GM18526 (cell line): ENCODE measurements around the gene TOP3B.

Experiments used
- POLR2A ChIP-seq: IDR thresholded peaks from 3 replicates; pipeline ENCODE4 v1.6.1; 2011; ENCODE audit not compliant: insufficient read length; ENCODE audit errors: extremely low read depth

TOP3B gene

DNA sequence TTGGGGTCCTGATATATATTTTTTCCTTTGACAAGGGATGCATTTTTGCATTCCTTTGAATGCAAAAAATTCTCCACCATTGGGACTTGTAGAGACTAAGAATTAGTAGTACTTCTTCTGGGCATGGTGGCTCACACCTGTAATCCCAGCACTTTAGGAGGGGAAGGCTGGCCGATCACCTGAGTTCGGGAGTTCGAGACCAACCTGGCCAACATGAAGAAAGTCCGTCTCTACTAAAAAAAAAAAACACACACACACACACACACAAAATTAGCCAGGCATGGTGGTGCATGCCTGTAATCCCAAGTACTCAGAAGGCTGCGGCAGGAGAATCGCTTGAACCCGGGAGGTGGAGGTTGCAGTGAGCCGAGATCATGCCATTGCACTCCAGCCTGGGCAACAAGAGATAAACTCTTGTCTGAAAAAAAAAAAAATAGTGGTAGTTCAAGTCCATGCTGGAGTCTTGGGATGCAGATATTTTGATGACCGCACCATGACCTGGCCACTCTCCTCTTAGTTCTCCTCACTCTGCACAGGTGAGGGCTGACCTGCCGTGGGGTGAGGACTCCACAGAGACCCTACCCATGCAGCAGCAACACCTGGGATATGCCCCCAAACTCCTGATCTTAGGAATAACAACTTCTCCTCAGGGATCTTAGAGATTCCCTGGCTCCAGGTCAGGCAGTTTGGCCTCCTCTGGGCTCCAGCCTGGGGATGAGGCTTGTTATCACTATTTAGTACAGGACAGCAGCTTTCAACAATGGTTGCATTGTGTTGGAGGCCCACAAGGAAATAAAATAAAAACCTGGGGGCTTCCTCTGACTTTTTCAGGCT is 36.5 kb upstream of the TOP3B start:
- TF ChIP-seq POLR2A, result no peak

DNA sequence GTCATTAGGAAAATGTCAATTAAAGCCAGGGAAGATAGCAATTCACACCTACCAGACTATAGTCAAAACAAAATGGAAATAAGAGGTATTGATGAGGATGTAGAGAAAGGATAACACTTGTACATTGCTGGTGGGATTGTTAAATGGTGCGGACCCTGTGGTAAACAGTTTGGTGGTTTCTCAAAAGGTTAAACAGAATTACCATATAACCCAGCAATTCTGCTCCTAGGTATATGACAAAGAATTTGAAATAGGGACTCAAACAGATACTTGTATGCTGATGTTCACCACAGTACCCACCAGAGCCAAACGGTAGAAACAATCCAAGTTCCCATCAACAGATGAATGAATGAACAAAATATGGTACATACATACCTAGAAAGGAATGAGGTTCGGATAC is 33.0 kb upstream of the TOP3B start:
- no peak for TF ChIP-seq POLR2A

DNA sequence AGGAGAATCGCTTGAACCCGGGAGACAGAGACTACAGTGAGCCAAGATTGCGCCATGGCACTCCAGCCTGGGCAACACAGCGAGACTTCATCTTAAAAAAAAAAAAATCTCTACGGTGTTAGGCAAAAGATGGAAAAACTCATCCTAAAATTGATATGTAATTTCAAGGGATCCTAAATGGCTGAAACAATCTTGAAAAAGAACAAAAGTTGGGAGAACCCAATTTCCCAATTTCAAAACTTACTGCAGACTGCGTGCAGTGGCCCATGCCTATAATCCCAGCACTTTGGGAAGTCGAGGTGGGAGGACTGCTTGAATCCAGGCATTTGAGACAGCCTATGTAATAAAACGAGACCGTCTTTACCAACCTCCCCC is 31.7 kb upstream of the TOP3B start:
- no peak for TF ChIP-seq POLR2A

DNA sequence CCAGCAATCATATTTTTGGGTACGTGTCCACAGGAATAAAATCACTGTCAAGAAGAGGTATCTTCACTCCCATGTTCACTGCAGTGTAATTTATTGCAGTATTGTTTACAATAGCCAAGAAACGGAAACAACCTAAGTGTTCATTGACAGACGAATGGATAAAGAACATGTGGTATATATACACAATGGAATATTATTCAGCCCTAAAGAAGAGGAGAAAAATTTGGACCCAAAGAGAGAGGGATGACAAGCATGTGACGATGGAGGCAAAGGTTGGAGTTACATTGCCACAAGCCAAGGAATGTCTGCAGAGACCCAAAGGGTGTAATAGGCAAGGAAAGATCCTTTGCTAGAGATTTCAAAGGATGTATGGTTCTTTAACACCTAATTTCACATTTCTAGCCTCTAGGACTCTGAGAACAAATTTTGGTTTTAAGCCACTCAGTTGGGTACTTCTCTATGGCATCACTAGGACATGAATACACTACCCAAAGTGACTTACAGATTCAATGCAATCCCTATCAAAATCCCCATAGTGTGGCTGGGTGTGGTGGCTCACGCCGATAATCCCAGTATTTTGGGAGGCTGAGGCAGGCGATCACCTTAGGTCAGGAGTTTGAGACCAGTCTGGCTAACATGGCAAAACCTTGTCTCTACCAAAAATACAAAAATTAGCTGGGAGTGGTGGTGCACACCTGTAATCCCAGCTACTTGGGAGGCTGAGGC is 31.1 kb upstream of the TOP3B start:
- TF ChIP-seq POLR2A, result no peak

DNA sequence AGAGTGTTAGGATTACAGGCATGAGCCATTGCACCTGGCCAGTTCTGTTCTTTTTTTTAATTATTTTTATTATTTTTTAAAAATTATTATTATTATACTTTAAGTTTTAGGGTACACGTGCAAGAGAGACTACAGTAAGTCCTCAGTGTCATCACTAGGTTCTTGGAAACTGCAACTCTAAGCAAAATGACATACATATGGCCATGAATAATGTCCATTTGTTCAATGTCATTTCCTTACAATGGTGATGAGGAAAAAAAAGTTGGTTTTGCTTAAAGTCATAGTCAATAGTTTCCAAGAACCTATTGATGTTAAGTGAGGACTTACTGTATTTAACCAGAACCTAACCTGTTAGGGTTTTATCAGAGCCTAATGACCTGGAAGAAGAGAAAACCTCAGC is 29.4 kb upstream of the TOP3B start:
- no peak for TF ChIP-seq POLR2A

DNA sequence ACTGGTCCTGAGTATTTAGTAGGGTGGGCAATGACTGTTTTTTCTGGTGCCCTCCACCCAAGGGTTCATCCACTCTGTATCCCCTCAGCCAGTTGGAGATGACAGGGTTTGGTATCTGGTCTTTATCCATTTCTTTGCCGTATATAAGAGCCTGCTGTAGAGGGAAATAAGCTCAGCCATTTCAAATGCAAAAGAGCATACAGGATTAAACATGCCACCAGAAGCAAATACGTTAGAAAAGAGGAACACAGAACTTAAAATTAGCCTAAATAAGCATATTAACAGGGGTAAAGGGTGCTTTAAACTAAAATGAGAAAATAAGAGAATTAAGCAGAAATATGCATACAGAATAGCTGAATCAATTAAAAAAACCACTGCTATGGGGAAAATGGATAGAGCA is 27.8 kb upstream of the TOP3B start:
- no peak for TF ChIP-seq POLR2A

DNA sequence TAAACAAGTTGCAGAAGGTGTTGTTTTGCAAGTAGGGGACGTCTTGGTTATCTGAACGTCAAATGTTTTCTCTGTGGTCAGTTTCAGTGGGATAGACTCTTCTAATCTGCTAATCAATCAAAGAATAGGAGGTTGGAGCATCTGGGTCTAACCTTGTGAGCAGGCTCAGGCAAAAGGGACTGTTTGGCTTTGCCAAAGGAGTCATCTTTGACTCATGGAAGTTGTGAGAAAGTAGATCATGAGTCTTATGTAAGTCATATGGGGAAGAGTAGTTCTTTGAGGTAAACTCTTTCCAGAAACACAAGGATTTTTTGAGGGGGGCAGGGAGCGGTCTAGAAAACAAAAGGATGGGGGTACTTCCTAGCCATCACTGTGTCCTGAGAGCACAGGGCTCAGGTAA is 27.1 kb upstream of the TOP3B start:
- no peak for TF ChIP-seq POLR2A

DNA sequence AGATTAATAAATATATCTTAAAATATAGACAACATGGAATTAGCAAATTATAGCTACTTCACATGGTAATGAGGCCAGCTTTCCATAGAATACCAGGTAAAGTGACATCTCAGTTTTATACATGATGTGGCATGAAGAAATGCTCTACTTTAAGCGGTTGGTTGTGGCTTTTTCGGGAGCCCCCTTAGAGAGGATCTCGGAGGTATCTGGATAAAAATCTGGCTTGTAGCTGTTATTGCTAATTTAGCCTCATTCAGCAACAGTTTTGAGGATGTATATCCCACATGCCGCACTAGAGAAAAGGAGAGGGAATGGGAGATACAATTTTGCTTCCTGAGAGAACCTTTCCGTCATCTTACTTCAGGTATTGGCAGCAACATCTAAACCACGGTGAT is 24.0 kb upstream of the TOP3B start:
- no peak for TF ChIP-seq POLR2A

DNA sequence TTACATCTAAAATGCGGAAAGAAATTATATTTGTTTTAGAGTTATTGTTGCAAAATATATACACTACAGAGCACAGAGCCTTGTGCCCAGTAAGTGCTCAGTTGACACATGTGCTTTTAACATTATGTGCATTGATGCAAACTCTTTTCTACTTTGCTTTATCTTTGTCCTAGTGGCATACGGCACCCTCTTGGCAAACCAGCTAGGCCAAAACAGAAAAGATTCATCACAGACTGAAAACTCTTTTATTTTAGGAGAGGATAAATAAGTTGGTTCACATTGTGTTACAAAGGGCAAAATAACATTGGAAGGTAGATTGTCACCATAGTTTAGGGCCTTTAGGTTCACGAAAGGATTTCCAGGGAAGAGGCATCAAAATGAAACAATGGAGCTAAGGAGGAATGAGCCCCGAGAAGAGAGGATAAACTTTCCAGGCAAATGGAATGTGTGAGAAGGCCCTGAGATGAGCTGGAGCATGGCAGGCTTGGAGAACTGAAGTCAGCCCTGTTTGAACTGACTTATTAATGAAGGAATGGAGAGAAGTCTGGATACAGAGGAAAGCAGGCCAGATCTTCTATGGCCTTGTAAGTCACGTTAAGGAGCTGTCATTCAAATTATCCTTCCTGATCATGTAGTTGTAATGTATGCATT is 23.5 kb upstream of the TOP3B start:
- no peak for TF ChIP-seq POLR2A

DNA sequence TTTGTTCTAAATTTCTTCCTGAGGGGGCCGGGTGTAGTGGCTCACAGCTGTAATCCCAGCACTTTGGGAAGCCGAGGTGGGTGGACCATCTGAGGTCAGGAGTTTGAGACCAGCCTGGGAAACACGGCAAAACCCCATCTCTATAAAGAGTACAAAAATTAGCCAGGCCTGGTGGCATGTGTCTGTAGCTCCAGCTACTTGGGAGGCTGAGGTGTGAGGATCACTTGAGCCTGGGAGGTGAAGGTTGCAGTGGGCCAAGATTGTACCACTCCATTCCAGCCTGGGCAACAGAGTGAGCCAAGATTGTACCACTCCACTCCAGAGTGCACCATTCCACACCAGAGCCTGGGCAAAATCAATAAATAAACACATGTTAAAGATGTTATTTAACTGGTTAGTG is 20.6 kb upstream of the TOP3B start:
- no peak for TF ChIP-seq POLR2A

DNA sequence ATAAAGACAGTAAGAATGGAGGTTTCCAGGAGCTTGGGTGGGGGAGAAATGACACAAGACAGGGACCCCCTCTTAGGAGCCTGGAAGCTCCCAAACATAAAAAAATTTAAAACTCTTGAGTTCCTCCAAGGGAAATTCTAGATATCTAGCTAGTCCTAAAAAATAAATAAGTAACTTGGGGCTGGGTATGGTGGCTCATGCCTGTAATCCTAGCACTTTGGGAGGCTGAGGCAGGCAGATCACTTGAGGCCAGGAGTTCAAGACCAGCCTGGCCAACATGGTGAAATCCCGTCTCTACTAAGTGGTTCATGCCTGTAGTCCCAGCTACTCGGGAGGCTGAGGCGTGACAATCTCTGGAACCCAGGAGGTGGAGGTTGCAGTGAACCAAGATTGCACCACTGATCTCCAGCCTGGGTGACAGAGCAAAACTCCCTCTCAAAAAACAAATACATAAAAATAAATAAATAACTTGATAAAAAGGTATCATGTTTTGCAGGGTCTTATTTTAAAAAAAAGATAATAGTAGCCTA is 20.0 kb upstream of the TOP3B start:
- TF ChIP-seq POLR2A, result no peak

DNA sequence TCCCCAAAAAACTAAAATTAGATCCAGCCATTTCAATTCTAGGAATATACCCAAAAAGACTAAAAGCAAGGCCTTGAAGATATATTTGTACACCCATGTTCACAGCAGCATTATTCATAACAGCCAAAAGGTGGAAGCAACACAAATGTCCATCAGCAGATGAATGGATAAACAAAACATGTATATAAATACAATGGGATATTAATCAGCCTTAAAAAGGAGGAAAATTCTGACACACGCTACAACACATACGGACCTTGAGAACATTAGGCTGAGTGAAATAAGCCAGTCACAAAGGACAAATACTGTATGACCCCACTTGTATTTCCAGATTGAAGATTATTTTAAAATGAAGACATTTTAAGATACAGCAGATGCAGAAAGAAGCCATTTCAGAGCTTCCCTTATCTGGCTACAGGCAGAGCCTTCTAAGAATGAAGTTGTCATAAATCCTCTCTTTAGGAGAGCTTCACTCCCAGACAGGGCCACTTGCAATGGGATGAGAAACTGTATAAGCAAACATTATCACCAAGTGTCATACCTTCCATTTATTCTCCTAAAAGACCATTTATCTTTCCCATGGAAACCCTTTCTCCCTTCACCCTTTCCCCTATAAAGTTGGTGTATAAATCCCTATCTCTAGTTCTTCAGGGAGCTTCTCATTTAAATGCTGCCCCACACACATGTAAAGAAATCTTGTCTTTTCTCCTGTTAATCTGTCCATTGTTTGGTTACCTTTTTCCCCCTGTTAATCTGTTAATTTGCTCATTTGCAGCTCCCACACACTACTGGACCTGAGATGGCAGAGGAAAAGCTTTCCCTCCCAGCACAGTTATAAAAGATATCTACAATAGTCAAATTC is 19.3 kb upstream of the TOP3B start:
- no peak for TF ChIP-seq POLR2A

DNA sequence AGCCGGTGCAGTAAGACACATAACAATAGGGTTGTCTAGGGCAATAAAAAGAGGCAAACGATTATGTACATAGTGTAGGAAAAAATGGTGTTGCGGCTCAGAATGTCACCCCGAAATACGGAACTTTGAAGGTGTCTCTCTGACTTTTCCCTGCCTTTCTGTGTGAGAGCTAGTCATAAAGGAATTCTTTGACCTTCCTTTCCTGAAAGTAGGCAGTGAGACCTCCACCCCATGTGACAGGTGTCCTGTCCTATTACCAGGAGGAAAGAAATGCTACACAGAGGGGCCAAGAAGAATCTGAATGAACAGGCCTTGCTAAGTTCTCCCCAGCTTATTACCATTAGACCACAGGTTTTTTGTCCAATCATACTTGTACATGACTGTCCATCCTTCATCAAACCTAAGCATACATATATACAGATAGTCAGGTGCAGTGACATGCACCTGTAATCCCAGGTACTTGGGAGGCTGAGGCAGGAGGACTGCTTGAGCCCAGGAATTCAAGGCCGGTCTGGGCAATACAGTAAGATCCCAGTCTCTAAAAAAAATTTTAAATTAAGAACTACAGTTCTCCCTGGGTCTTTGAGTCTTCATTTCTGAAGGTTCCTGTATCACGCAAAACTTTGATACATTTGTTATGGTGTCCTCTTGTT is 16.1 kb upstream of the TOP3B start:
- no peak for TF ChIP-seq POLR2A

DNA sequence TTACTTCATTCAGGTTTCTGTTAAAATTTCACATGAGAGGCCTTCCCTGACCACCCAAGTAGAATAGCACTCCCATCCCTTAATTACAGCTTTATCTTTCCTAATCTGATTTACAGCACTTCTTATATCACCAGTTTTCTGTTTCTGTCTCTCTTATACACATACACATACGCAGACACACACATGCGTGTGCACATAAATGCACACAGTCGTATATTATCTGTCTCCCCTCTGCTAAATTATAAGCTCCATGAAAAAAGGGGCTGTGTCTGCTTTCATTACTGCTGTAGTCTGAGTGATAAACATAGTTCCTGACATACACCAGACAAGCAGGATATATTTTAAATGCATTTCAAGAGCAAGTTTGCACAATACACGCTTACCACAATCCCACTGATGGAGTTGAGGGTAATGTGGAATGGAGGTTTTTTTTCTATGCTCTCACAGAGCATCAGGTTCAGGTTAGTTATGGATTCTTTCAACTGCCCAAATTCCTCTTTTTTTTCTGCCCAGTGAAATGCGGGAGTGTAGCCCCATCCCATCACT is 13.7 kb upstream of the TOP3B start:
- TF ChIP-seq POLR2A, result no peak
